ENCODE data around the gene ABAT. TPM values are rescaled to one million over a fixed set of nuclear protein-coding genes. Genes with fewer than 3 reads are reported as not detected.

ABAT gene
- total RNA-seq, 4 donors from 2014 or later = 2.0 to 8.5 (median 5.9) TPM

- WGBS = 89% methylated on average over 6 of the region's 6 CpGs
- Histone ChIP-seq H3K9me3 (no peaks in the 10 kb centered on the region), H3K4me1 (no peaks in the 10 kb centered on the region), H3K36me3 (peaks cover 7% of the 10 kb centered on the region), H3K27ac (no peak overlapping the region), H3K27me3 (no peaks in the 10 kb centered on the region), H3K4me3 (no peak overlapping the region)
- DNase-seq (ENCODE audit: low spot score in 2 of 2) = no peak
- TF ChIP-seq CTCF (IDR thresholded peaks at IDR 0.05) (no peak), EP300 (IDR thresholded peaks at IDR 0.05) (no peak), POLR2AphosphoS5 (IDR thresholded peaks at IDR 0.05) (no peak), POLR2A (IDR thresholded peaks at IDR 0.05) (no peak)
Observed at GRCh38 chr16:8758022-8758421, 83.6 kb downstream of the ABAT start.

- TF ChIP-seq CTCF (IDR thresholded peaks at IDR 0.05) (no peak), POLR2AphosphoS5 (IDR thresholded peaks at IDR 0.05) (no peak)
- Histone ChIP-seq H3K4me1 (no peaks in the 10 kb centered on the region), H3K27me3 (no peaks in the 10 kb centered on the region), H3K27ac (no peak overlapping the region), H3K4me3 (no peak overlapping the region), H3K9me3 (no peaks in the 10 kb centered on the region), H3K36me3 (peaks cover 18% of the 10 kb centered on the region)
- WGBS = 83% methylated on average over 10 of the region's 10 CpGs
- DNase-seq (ENCODE audit: low spot score in 2 of 2) = peak in 1 of 2 donors; percentile 32
Observed at GRCh38 chr16:8760021-8760420, 85.6 kb downstream of the ABAT start.

GRCh38 chr16:8761078-8761477, 86.7 kb downstream of the ABAT start:
- peak in 1 of 2 donors; percentile 53 for DNase-seq (ENCODE audit: low spot score in 2 of 2)
- Histone ChIP-seq H3K27ac (no peak overlapping the region), H3K4me1 (no peaks in the 10 kb centered on the region), H3K27me3 (no peaks in the 10 kb centered on the region), H3K36me3 (peaks cover 15% of the 10 kb centered on the region), H3K4me3 (no peak overlapping the region), H3K9me3 (no peaks in the 10 kb centered on the region)
- WGBS = 86% methylated on average over 6 of the region's 6 CpGs
- no peak for TF ChIP-seq POLR2AphosphoS5 (IDR thresholded peaks at IDR 0.05)
- TF ChIP-seq CTCF (IDR thresholded peaks at IDR 0.05) = no peak
- no peak for TF ChIP-seq EP300 (IDR thresholded peaks at IDR 0.05)
- no peak for TF ChIP-seq POLR2A (IDR thresholded peaks at IDR 0.05)

GRCh38 chr16:8762254-8762653, 87.8 kb downstream of the ABAT start:
- WGBS = 91% methylated on average over 4 of the region's 4 CpGs
- peaks cover 23% of the 10 kb centered on the region for H3K36me3 ChIP-seq

GRCh38 chr16:8763083-8763482, 88.7 kb downstream of the ABAT start:
- Histone ChIP-seq H3K9me3 (no peaks in the 10 kb centered on the region), H3K27me3 (no peaks in the 10 kb centered on the region), H3K36me3 (peaks cover 25% of the 10 kb centered on the region), H3K4me1 (no peaks in the 10 kb centered on the region), H3K4me3 (no peak overlapping the region), H3K27ac (no peak overlapping the region)
- TF ChIP-seq CTCF (IDR thresholded peaks at IDR 0.05) (no peak), EP300 (IDR thresholded peaks at IDR 0.05) (no peak), POLR2AphosphoS5 (IDR thresholded peaks at IDR 0.05) (no peak), POLR2A (IDR thresholded peaks at IDR 0.05) (no peak)
- DNase-seq (ENCODE audit: low spot score in 2 of 2) = peak in 1 of 2 donors; percentile 7
- WGBS = 94% methylated on average over 3 of the region's 3 CpGs

More at GRCh38 chr16:8762254-8762653, 87.8 kb downstream of the ABAT start:
- no peaks in the 10 kb centered on the region for H3K9me3 ChIP-seq
- no peak overlapping the region for H3K27ac ChIP-seq
- TF ChIP-seq POLR2A (IDR thresholded peaks at IDR 0.05) = no peak
- TF ChIP-seq CTCF (IDR thresholded peaks at IDR 0.05) = no peak
- no peak for TF ChIP-seq POLR2AphosphoS5 (IDR thresholded peaks at IDR 0.05)
- no peak for TF ChIP-seq EP300 (IDR thresholded peaks at IDR 0.05)
- DNase-seq (ENCODE audit: low spot score in 2 of 2) = peak in 1 of 2 donors; percentile 6
- H3K4me1 ChIP-seq = no peaks in the 10 kb centered on the region
- no peak overlapping the region for H3K4me3 ChIP-seq
- H3K27me3 ChIP-seq = no peaks in the 10 kb centered on the region
